ENCODE measurements around the gene ZNF202.

Gene ZNF202

DNA sequence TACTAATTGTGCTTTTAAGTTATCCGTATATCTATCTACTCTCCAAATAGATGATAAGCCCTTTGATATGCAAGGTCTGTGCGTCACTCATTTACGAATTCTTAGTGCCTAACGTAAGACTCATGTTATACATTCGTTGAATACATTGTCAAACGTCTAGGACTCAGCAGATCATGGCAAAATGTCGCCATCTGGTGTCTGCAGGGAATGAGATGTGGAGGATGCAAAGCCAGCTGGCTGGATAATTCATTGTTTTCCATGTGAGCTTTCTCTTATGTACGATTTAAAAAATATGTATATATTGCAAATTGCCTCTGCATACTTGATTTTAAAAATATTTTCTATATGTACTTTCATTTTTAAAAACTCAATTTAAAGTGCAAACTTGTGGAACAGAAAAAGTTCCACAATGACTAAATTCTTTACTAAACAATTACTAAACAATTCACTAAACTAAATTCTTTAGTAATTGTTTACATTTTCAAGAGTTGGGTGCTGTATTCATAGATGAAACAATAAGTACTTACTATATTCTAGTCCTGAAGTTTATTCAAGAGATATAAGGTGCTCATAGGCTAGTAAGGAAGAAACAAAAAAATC, 33.8 kb downstream of the ZNF202 start:
- no peak for TF ChIP-seq ZNF274 (IDR thresholded peaks at IDR 0.05; ENCODE audit: low read depth, low read length)
- H3K4me3 ChIP-seq (ENCODE audit: low read length): no peak overlapping the region

DNA sequence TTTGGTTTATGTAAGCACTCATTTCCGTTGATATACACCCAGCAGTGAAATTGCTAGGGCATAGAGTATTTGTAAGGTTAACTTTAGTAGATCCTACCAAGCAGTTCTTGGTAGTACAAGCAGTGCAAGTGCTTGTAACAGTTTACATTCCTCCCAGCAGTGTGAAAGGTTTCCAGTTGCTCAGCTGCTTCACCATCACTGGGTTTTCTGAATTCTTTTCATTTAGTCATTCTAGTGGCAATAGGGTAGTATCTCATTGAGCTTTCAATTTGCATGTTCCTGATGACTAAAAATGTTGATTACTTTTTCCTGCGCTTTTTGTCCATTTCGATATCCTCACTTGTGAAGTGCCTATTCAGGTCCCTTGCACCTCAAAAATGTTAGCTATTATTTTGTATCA, 34.3 kb downstream of the ZNF202 start:
- TF ChIP-seq ZNF274 (IDR thresholded peaks at IDR 0.05; ENCODE audit: low read depth, low read length): no peak

DNA sequence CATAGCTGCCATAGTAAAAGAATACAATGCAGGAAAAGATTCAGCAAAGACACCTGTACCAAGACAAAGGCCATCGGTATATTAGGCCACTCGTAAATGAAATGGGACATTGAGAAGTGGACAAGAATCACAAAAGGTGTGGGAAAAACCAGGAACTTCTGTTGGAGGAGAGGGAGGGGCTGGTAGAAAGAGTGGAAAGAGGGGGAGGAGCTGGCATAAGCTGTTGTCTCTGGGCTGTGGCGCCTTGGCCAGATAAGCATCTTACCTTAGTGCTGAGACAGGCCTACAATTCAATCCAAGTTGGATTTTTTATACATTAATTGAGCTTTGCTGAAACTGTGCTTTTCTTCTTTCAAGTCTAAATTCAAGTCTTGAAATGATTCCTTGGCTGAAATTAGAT, 37.1 kb downstream of the ZNF202 start:
- H3K4me3 ChIP-seq (ENCODE audit: low read length): no peak overlapping the region
- no peak for TF ChIP-seq ZNF274 (IDR thresholded peaks at IDR 0.05; ENCODE audit: low read depth, low read length)

More for the DNA sequence above, 34.3 kb downstream of the ZNF202 start:
- no peak overlapping the region for H3K4me3 ChIP-seq (ENCODE audit: low read length)

DNA sequence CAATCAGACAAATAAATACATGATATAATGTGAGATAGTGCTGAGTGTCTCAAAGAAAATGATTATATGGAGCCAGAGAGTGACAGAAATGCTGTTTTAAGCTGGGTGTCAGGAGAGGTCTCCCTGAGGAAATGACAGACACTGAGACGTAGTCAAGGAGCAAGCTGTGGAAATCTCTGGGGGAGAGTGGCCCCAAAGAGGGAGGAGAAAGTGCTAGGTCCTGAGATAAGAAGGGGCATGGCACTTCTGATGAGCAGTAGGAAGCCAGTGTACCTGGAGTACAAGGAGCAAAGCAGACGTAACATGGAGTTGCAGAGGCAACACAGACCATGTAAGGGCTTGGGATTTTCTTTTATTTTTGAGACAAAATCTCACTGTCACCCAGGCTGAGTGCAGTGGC, 38.8 kb downstream of the ZNF202 start:
- no peak overlapping the region for H3K4me3 ChIP-seq (ENCODE audit: low read length)
- no peak for TF ChIP-seq ZNF274 (IDR thresholded peaks at IDR 0.05; ENCODE audit: low read depth, low read length)

DNA sequence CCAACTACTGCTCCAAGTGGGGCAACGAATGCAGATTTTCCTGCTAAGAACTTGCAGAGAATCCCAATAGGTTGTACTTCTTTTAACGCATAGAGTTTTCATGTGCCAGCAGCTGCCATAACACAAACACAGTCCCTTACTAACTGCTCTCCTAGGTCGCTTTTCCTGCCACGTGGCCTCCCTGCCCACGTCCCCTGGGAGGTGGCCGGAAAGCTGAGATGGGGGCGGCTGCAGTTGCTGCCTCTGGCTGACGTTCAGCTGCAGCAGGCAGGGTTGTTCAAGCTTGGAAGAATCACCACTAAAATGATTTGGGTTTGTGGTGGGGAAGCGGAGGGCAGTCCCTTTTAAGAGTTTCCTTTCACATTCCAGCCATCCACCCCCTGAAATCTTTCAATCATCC, 39.3 kb downstream of the ZNF202 start:
- TF ChIP-seq ZNF274 (IDR thresholded peaks at IDR 0.05; ENCODE audit: low read depth, low read length): no peak

DNA sequence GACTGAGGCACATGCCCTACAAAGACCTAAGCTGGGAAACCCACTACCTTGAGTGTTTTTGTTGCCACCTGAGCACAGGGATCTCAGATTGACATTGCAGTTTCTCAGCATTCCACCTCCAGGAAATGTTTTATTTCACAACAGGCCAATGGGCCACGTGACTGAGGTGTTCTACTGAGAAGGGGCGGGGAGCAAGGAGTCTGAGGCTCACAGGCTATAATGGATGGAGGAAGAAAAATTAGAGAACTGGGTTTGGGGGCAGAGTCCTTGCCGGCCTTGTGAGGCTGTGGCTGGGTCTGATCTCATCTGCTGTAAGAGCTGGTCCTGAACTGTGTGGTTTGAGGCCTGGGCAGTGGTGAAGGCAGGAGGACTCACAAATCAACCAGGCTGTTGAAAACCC, 40.7 kb downstream of the ZNF202 start:
- no peak overlapping the region for H3K4me3 ChIP-seq (ENCODE audit: low read length)
- TF ChIP-seq ZNF274 (IDR thresholded peaks at IDR 0.05; ENCODE audit: low read depth, low read length): no peak

More for the DNA sequence above, 39.3 kb downstream of the ZNF202 start:
- H3K4me3 ChIP-seq (ENCODE audit: low read length): no peak overlapping the region

DNA sequence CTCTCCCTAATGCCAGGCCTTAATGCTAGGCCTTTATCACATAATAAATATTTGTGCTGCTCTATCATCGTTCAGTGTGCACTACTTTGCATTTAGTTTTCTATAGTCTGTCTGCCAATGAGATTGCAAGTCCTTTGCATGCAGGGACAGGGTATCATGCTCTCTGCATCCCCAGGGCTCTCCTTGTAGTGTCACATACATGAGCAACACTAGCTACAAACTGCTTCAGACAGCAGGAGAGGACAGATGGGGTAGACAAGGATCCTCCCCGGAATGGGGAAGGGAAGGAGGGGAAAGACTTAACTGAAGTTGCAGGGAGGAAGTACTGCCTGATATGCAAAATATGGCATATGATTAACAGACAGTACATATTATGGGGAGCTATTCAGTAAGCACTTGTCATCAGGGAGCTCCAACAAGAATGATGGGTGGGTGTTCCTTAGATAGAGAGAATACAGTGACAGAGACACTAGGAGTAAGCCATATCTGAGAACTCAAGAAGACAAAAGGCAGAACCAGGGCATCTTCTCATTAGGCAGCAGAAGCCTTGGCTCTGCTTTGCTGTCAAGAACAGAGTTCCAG, 42.8 kb downstream of the ZNF202 start:
- H3K4me3 ChIP-seq (ENCODE audit: low read length): no peak overlapping the region
- no peak for TF ChIP-seq ZNF274 (IDR thresholded peaks at IDR 0.05; ENCODE audit: low read depth, low read length)

DNA sequence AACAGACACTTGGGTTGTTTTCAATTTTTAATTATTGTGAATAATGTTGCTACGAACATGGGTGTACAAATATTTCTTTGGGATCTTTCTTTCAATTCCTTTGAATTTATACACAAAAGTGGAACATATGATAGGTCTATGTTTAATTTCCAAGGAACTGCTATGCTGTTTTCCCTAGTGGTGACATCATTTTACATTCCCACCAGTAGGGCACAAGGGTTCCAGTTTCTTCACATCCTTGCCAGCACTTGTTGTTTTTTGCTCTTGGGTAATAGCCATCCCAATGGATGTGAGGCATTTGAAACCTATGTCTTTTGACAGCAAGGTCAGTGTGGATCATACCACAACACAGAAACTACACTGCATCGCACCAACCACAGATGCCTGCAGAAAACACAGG, 45.3 kb downstream of the ZNF202 start:
- no peak for TF ChIP-seq ZNF274 (IDR thresholded peaks at IDR 0.05; ENCODE audit: low read depth, low read length)
- H3K4me3 ChIP-seq (ENCODE audit: low read length): no peak overlapping the region

DNA sequence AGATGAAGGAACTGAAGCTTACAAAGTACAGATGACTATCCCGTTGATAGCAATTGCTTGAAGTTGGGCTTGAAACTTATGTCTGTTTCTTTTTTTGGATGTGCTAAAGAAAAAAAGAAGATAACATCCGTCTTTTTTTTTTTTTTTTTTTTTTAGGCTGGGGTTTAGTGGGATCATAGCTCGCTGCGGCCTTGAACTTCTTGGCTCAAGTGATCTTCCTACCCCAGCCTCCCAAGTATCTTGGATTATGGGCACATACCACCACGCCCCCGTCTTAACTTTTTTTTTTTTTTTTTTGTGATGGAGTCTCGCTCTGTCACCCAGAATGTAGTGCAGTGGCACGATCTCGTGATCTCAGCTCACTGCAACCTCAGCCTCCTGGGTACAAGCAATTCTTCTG, 46.2 kb downstream of the ZNF202 start:
- TF ChIP-seq ZNF274 (IDR thresholded peaks at IDR 0.05; ENCODE audit: low read depth, low read length): no peak
- H3K4me3 ChIP-seq (ENCODE audit: low read length): no peak overlapping the region

DNA sequence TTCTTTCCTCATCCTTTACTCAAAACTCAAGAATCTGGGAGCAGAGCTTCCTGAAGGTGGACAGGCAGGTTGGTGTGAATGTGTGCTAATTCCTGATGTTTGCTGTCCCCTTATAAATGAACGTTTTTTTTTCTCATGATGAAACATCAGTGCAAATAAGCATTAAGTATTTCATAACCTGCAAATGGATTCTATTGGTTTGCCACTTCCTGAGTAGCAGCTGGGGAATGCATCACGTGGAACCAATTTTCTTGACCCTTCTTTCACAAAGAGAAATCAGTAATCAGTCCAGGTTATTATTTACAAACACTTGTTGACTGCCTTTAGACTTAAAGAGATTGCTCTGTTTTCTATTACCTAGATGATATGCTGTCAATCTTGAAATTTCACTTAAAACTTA, 46.9 kb downstream of the ZNF202 start:
- TF ChIP-seq ZNF274 (IDR thresholded peaks at IDR 0.05; ENCODE audit: low read depth, low read length): no peak
- H3K4me3 ChIP-seq (ENCODE audit: low read length): no peak overlapping the region

DNA sequence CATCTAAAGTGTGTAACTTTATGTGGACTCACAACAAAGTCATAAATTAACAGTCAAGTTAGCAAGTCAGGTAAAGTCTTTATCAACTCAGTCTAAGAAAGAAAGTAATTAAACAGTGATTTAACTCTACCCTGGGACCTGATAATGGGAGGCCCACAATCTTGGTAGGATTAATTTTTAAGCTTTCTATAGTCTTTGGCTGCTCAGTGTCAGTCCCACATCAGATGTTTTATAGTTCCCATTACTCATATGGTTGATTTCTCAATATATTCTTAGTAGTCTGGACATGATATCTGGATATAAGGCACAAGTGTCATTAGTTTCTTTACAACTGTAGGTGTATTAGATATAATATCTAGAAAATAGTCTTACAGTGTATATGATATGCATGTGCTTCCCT, 48.5 kb downstream of the ZNF202 start:
- H3K4me3 ChIP-seq (ENCODE audit: low read length): no peak overlapping the region
- no peak for TF ChIP-seq ZNF274 (IDR thresholded peaks at IDR 0.05; ENCODE audit: low read depth, low read length)

DNA sequence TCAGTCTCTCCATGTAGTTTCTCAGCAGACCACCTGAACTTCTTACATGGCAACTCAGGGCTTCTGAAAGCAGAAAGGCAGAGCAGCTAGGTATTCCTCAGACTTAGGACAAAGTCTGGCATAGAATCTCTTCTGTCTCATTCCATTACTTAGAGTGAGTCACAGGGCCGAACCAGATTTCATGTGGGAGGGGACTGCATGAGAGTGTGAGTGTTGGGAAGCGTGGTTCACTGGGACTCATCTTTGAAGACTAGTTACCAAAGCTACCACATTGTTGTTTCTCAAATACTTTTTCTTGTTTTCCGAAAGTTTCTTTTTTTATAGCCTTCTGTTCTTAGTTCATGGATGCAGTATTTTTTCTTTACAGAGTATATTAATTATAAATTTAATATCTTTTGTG, 51.0 kb downstream of the ZNF202 start:
- no peak overlapping the region for H3K4me3 ChIP-seq (ENCODE audit: low read length)
- no peak for TF ChIP-seq ZNF274 (IDR thresholded peaks at IDR 0.05; ENCODE audit: low read depth, low read length)

DNA sequence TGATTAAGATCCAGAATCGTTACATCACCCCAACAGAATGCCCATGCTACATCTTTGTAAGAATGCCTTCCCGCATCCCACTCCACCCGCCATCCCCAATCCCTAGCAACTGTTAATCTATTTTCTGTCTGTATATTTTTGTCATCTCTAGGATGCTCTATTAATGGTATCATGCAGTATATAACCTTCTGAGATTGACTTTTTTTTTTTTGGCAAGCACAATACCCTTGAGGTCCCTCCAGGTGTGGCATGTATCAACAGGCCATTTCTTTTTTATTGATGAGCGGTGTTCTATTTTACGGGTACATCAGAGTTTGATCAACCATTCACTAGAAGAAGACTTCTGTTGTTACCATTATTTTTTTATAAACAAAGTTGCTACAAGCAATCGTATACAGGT, 56.9 kb downstream of the ZNF202 start:
- no peak for TF ChIP-seq ZNF274 (IDR thresholded peaks at IDR 0.05; ENCODE audit: low read depth, low read length)
- no peak overlapping the region for H3K4me3 ChIP-seq (ENCODE audit: low read length)

DNA sequence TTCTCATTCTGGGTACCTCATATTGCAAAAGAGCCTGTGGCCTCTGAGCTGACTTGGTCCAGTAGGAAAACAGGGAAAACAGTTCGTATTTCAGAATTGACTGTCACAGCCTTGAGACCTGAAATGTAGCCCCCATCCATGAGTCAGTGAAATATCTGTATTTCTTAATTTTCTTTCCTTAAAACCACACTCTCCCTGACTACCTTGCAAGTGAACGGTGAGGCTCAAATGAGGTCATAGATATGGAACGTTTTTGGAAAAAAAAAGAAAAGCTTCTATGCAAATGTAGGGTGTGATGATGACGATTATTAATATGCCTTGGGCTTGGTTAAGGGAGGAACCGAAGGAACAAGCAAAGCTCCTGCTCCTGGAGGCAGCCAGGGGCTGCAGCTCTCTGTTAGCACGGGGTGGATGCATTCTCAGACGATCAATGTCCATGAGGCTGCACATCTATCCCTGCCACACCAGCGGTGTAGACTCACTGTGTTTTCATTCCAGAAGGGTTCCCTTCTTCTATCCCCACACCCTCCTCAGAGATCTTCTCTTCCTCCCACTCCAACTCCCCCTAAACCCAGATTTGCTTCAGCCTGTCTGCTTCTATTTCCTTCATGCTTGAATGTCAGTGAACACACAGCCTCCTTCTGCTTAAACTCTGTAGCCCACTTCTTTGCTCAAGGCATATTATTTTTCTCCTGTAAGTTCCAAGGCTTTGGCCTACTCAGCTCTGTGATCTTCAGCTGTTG, 57.9 kb downstream of the ZNF202 start:
- H3K4me3 ChIP-seq (ENCODE audit: low read length): no peak overlapping the region

DNA sequence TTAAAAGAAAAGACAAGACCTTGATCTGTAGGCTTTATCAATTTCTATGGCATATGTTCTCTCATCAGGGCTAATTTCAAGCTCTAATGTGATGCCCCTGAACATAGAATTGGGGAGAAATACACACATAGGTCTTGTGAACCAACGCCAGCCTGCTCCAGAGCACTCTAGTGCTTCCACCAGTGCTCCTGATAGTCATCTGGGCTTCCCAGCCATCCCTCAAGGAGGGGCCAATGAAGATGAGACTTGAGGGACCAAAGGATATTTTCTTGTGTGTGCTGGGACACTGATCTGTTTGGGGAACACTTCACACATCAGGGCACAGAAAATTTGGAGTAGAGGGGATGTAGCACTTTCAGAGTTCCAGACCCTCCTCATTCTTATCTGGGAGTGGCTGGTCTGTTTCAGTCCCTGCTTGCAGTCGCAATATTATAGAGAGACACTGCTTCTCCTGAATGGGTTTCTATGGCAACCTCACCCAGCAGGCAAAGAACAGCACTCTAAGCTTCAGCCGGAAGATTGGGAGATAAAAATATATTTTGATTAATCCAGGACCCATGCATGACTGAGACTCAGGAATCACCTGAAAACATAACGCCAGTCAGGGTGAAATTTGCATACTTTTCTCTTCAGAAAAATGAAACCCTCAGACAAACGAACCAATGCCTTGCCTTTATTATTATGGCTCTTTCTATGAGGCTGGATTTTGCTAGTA, 58.6 kb downstream of the ZNF202 start:
- no peak for TF ChIP-seq ZNF274 (IDR thresholded peaks at IDR 0.05; ENCODE audit: low read depth, low read length)
- no peak overlapping the region for H3K4me3 ChIP-seq (ENCODE audit: low read length)

More for the DNA sequence above, 57.9 kb downstream of the ZNF202 start:
- no peak for TF ChIP-seq ZNF274 (IDR thresholded peaks at IDR 0.05; ENCODE audit: low read depth, low read length)
